Esophagus muscularis mucosa (tissue), 4 donors: Measurements from ENCODE around the gene TRIM45.

Experiments
- CTCF ChIP-seq, 3 experiments: fragments of 200-600 bp in 2 of 3; fragments of 450-650 bp in 1 of 3; sonication (generic) in 2 of 3; IDR thresholded peaks; one replicate each; pipeline ENCODE4 v1.5.1; 2017 to 2019; ENCODE audit warnings: antibody characterized with exemption in 3 of 3, mild to moderate bottlenecking in 2 of 3, moderate library complexity in 1 of 3
- EP300 ChIP-seq: sonication (generic); formaldehyde crosslinking; IDR thresholded peaks from one replicate; pipeline ENCODE4 v1.6.1; 2017; ENCODE audit warnings: antibody characterized with exemption
- POLR2A ChIP-seq: fragments of 450-650 bp; IDR thresholded peaks from one replicate; pipeline ENCODE4 v1.6.1; 2017; ENCODE audit warnings: antibody characterized with exemption, moderate library complexity, mild to moderate bottlenecking, low read depth
- POLR2AphosphoS5 ChIP-seq, 2 donors: sonication (generic); formaldehyde crosslinking; IDR thresholded peaks; one replicate each; pipeline ENCODE4 v1.6.1; 2017; ENCODE audit warnings: antibody characterized with exemption in 2 of 2

DNA sequence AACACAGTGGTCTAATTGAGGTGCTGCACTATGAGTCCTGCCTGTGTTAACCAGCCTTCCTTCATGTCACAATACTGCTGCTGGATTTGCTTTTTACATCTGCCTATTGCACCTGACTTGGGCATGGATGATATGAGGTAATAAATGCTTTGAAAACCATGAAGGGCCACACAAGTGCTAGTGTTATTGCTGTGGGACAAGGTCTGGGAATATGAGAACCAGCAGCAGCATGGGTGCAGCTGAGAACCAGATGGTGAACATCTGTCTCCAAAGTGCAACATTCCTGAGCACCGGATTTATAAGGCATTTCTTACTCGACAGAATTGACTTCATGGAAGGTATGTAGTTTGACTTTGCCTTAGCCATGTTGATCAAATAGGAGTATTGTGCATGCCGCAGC is 16.6 kb downstream of the TRIM45 start:
- TF ChIP-seq CTCF (IDR thresholded peaks at IDR 0.05) (no peak), POLR2AphosphoS5 (IDR thresholded peaks at IDR 0.05) (no peak), POLR2A (no peak), EP300 (no peak)
